ENCODE measurements around the gene NEK7. TPM values are rescaled to one million over a fixed set of nuclear protein-coding genes. Genes with fewer than 3 reads are reported as not detected.

NEK7 gene
- polyA plus RNA-seq, 4 donors, result 14.9 to 38.3 (median 27.2) TPM

GRCh38 chr1:198151688-198152087 is 5.1 kb upstream of the NEK7 start:
- peaks cover 0 to 3% (median 0%) of the 10 kb centered on the region in 3 donors for H3K27me3 ChIP-seq (ENCODE audit: control insufficient read depth in 3 of 3, insufficient read depth in 3 of 3, low read length in 3 of 3)
- WGBS, 3 donors, result 46 to 59% (median 46%) methylated on average over 2 of the region's 2 CpGs
- DNase-seq, result no peak

GRCh38 chr1:198153103-198153502 is 3.7 kb upstream of the NEK7 start:
- no peak for DNase-seq

More at GRCh38 chr1:198151688-198152087, 5.1 kb upstream of the NEK7 start:
- Histone ChIP-seq H3K36me3 (ENCODE audit: control insufficient read depth in 3 of 3, insufficient read depth in 2 of 3, low read depth in 1 of 3, low read length in 3 of 3) (no peaks in the 10 kb centered on the region), H3K4me3 (ENCODE audit: low read depth in 1 of 3, low read length in 3 of 3) (no peak overlapping the region), H3K4me1 (ENCODE audit: control insufficient read depth in 3 of 3, insufficient read depth in 2 of 3, low read depth in 1 of 3, low read length in 2 of 3) (no peaks in the 10 kb centered on the region), H3K9me3 (ENCODE audit: control insufficient read depth in 2 of 2, insufficient read depth in 1 of 2, low read depth in 1 of 2, low read length in 1 of 2) (no peaks in the 10 kb centered on the region), H3K27ac (ENCODE audit: low read depth in 1 of 3, low read length in 2 of 3) (no peak overlapping the region)
- no peak for FAIRE-seq

GRCh38 chr1:198153804-198154203 is 3.0 kb upstream of the NEK7 start:
- Histone ChIP-seq H3K27me3 (ENCODE audit: control insufficient read depth in 3 of 3, insufficient read depth in 3 of 3, low read length in 3 of 3) (no peaks in the 10 kb centered on the region), H3K4me1 (ENCODE audit: control insufficient read depth in 3 of 3, insufficient read depth in 2 of 3, low read depth in 1 of 3, low read length in 2 of 3) (peaks cover 0 to 5% (median 0%) of the 10 kb centered on the region in 3 donors), H3K9me3 (ENCODE audit: control insufficient read depth in 2 of 2, insufficient read depth in 1 of 2, low read depth in 1 of 2, low read length in 1 of 2) (no peaks in the 10 kb centered on the region), H3K27ac (ENCODE audit: low read depth in 1 of 3, low read length in 2 of 3) (no peak overlapping the region), H3K36me3 (ENCODE audit: control insufficient read depth in 3 of 3, insufficient read depth in 2 of 3, low read depth in 1 of 3, low read length in 3 of 3) (no peaks in the 10 kb centered on the region), H3K4me3 (ENCODE audit: low read depth in 1 of 3, low read length in 3 of 3) (no peak overlapping the region)
- DNase-seq (no peak), FAIRE-seq (no peak)
- WGBS, 3 donors, result 67 to 80% (median 78%) methylated on average over 1 of the region's 1 CpG

More at GRCh38 chr1:198153103-198153502, 3.7 kb upstream of the NEK7 start:
- no peaks in the 10 kb centered on the region for H3K27me3 ChIP-seq (ENCODE audit: control insufficient read depth in 3 of 3, insufficient read depth in 3 of 3, low read length in 3 of 3)
- H3K27ac ChIP-seq (ENCODE audit: low read depth in 1 of 3, low read length in 2 of 3), result no peak overlapping the region
- H3K4me1 ChIP-seq (ENCODE audit: control insufficient read depth in 3 of 3, insufficient read depth in 2 of 3, low read depth in 1 of 3, low read length in 2 of 3), result peaks cover 0 to 3% (median 0%) of the 10 kb centered on the region in 3 donors
- no peak overlapping the region for H3K4me3 ChIP-seq (ENCODE audit: low read depth in 1 of 3, low read length in 3 of 3)
- no peak for FAIRE-seq
- H3K36me3 ChIP-seq (ENCODE audit: control insufficient read depth in 3 of 3, insufficient read depth in 2 of 3, low read depth in 1 of 3, low read length in 3 of 3), result no peaks in the 10 kb centered on the region
- no peaks in the 10 kb centered on the region for H3K9me3 ChIP-seq (ENCODE audit: control insufficient read depth in 2 of 2, insufficient read depth in 1 of 2, low read depth in 1 of 2, low read length in 1 of 2)

GRCh38 chr1:198155253-198155652 is 1.5 kb upstream of the NEK7 start:
- H3K4me1 ChIP-seq (ENCODE audit: control insufficient read depth in 3 of 3, insufficient read depth in 2 of 3, low read depth in 1 of 3, low read length in 2 of 3), result peaks cover 0 to 13% (median 0%) of the 10 kb centered on the region in 3 donors
- H3K9me3 ChIP-seq (ENCODE audit: control insufficient read depth in 2 of 2, insufficient read depth in 1 of 2, low read depth in 1 of 2, low read length in 1 of 2), result no peaks in the 10 kb centered on the region
- 41 to 61% (median 58%) methylated on average over 5 of the region's 5 CpGs for WGBS, 3 donors
- no peak overlapping the region for H3K27ac ChIP-seq (ENCODE audit: low read depth in 1 of 3, low read length in 2 of 3)
- H3K27me3 ChIP-seq (ENCODE audit: control insufficient read depth in 3 of 3, insufficient read depth in 3 of 3, low read length in 3 of 3), result no peaks in the 10 kb centered on the region
- no peak overlapping the region for H3K4me3 ChIP-seq (ENCODE audit: low read depth in 1 of 3, low read length in 3 of 3)
- no peaks in the 10 kb centered on the region for H3K36me3 ChIP-seq (ENCODE audit: control insufficient read depth in 3 of 3, insufficient read depth in 2 of 3, low read depth in 1 of 3, low read length in 3 of 3)
- FAIRE-seq (no peak), DNase-seq (no peak)

GRCh38 chr1:198156111-198156744 is 570 bp upstream of the NEK7 start:
- H3K4me1 ChIP-seq (ENCODE audit: control insufficient read depth in 3 of 3, insufficient read depth in 2 of 3, low read depth in 1 of 3, low read length in 2 of 3), result peaks cover 0 to 17% (median 0%) of the 10 kb centered on the region in 3 donors
- H3K4me3 ChIP-seq (ENCODE audit: low read depth in 1 of 3, low read length in 3 of 3), result peak overlapping the region; percentile 62 to 99 (median 94)
- H3K27me3 ChIP-seq (ENCODE audit: control insufficient read depth in 3 of 3, insufficient read depth in 3 of 3, low read length in 3 of 3), result no peaks in the 10 kb centered on the region
- no peaks in the 10 kb centered on the region for H3K9me3 ChIP-seq (ENCODE audit: control insufficient read depth in 2 of 2, insufficient read depth in 1 of 2, low read depth in 1 of 2, low read length in 1 of 2)
- H3K36me3 ChIP-seq (ENCODE audit: control insufficient read depth in 3 of 3, insufficient read depth in 2 of 3, low read depth in 1 of 3, low read length in 3 of 3), result no peaks in the 10 kb centered on the region
- 0 to 1% (median 1%) methylated on average over 13 of the region's 13 CpGs for WGBS, 3 donors
- peak overlapping the region; percentile 96 to 98 (median 97) for H3K27ac ChIP-seq (ENCODE audit: low read depth in 1 of 3, low read length in 2 of 3)
- DNase-seq (peak; percentile 83 to 89), FAIRE-seq (no peak)

- no peak for FAIRE-seq
- H3K27ac ChIP-seq (ENCODE audit: low read depth in 1 of 3, low read length in 2 of 3), result peak overlapping the region; percentile 96 to 98 (median 97)
Observed at GRCh38 chr1:198157241-198157846, 546 bp downstream of the NEK7 start.

GRCh38 chr1:198157847-198158725 is 1.3 kb downstream of the NEK7 start:
- 3 to 6% (median 5%) methylated on average over 17 of the region's 17 CpGs for WGBS, 3 donors
- no peaks in the 10 kb centered on the region for H3K27me3 ChIP-seq (ENCODE audit: control insufficient read depth in 3 of 3, insufficient read depth in 3 of 3, low read length in 3 of 3)
- no peak for FAIRE-seq

More at GRCh38 chr1:198157241-198157846, 546 bp downstream of the NEK7 start:
- no peaks in the 10 kb centered on the region for H3K36me3 ChIP-seq (ENCODE audit: control insufficient read depth in 3 of 3, insufficient read depth in 2 of 3, low read depth in 1 of 3, low read length in 3 of 3)
- no peaks in the 10 kb centered on the region for H3K9me3 ChIP-seq (ENCODE audit: control insufficient read depth in 2 of 2, insufficient read depth in 1 of 2, low read depth in 1 of 2, low read length in 1 of 2)
- no peaks in the 10 kb centered on the region for H3K27me3 ChIP-seq (ENCODE audit: control insufficient read depth in 3 of 3, insufficient read depth in 3 of 3, low read length in 3 of 3)
- 0 to 1% (median 1%) methylated on average over 47 to 62 of the region's 62 CpGs for WGBS, 3 donors
- peak overlapping the region; percentile 62 to 99 (median 94) for H3K4me3 ChIP-seq (ENCODE audit: low read depth in 1 of 3, low read length in 3 of 3)
- peaks cover 0 to 28% (median 5%) of the 10 kb centered on the region in 3 donors for H3K4me1 ChIP-seq (ENCODE audit: control insufficient read depth in 3 of 3, insufficient read depth in 2 of 3, low read depth in 1 of 3, low read length in 2 of 3)
- peak; percentile 92 to 95 for DNase-seq

More at GRCh38 chr1:198157847-198158725, 1.3 kb downstream of the NEK7 start:
- Histone ChIP-seq H3K36me3 (ENCODE audit: control insufficient read depth in 3 of 3, insufficient read depth in 2 of 3, low read depth in 1 of 3, low read length in 3 of 3) (no peaks in the 10 kb centered on the region), H3K4me3 (ENCODE audit: low read depth in 1 of 3, low read length in 3 of 3) (peak overlapping the region; percentile 62 to 99 (median 64)), H3K27ac (ENCODE audit: low read depth in 1 of 3, low read length in 2 of 3) (peak overlapping the region; percentile 96 to 98 (median 97)), H3K9me3 (ENCODE audit: control insufficient read depth in 2 of 2, insufficient read depth in 1 of 2, low read depth in 1 of 2, low read length in 1 of 2) (no peaks in the 10 kb centered on the region), H3K4me1 (ENCODE audit: control insufficient read depth in 3 of 3, insufficient read depth in 2 of 3, low read depth in 1 of 3, low read length in 2 of 3) (peaks cover under 1 to 34% (median 7%) of the 10 kb centered on the region in 3 donors)
- peak in 1 of 2 donors; percentile 23 for DNase-seq
